ENCODE data around the gene BOC. TPM values are rescaled to one million over a fixed set of nuclear protein-coding genes. Genes with fewer than 3 reads are reported as not detected.

BOC gene
- total RNA-seq, 6 experiments from 2014 or later = 7.0 to 15.1 (median 13.2) TPM

GRCh38 chr3:113227146-113227545 is 15.8 kb downstream of the BOC start:
- Mint-ChIP-seq H3K4me1 (ENCODE audit: low read depth) (peaks cover 24% of the 10 kb centered on the region), H3K4me3 (no peak overlapping the region), H3K27me3 (ENCODE audit: insufficient read depth) (no peaks in the 10 kb centered on the region; the same call in 1 of the 2 replicates), H3K9me3 (no peaks in the 10 kb centered on the region), H3K36me3 (ENCODE audit: low read depth) (peaks cover 5% of the 10 kb centered on the region), H3K27ac (no peak overlapping the region)
- TF ChIP-seq, protein P1, sequence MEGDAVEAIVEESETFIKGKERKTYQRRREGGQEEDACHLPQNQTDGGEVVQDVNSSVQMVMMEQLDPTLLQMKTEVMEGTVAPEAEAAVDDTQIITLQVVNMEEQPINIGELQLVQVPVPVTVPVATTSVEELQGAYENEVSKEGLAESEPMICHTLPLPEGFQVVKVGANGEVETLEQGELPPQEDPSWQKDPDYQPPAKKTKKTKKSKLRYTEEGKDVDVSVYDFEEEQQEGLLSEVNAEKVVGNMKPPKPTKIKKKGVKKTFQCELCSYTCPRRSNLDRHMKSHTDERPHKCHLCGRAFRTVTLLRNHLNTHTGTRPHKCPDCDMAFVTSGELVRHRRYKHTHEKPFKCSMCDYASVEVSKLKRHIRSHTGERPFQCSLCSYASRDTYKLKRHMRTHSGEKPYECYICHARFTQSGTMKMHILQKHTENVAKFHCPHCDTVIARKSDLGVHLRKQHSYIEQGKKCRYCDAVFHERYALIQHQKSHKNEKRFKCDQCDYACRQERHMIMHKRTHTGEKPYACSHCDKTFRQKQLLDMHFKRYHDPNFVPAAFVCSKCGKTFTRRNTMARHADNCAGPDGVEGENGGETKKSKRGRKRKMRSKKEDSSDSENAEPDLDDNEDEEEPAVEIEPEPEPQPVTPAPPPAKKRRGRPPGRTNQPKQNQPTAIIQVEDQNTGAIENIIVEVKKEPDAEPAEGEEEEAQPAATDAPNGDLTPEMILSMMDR (IDR thresholded peaks at IDR 0.05) = no peak
- no peak for DNase-seq

GRCh38 chr3:113228498-113229286 is 17.3 kb downstream of the BOC start:
- DNase-seq = no peak
- TF ChIP-seq, protein P1 (IDR thresholded peaks at IDR 0.05) = no peak
- no peaks in the 10 kb centered on the region for H3K9me3 Mint-ChIP-seq
- no peak overlapping the region for H3K4me3 Mint-ChIP-seq
- peaks cover 36% of the 10 kb centered on the region for H3K4me1 Mint-ChIP-seq (ENCODE audit: low read depth)
- peaks cover 5% of the 10 kb centered on the region for H3K36me3 Mint-ChIP-seq (ENCODE audit: low read depth)
- H3K27me3 Mint-ChIP-seq (ENCODE audit: insufficient read depth) = no peaks in the 10 kb centered on the region; the same call in 1 of the 2 replicates
- H3K27ac Mint-ChIP-seq = no peak overlapping the region

DNA sequence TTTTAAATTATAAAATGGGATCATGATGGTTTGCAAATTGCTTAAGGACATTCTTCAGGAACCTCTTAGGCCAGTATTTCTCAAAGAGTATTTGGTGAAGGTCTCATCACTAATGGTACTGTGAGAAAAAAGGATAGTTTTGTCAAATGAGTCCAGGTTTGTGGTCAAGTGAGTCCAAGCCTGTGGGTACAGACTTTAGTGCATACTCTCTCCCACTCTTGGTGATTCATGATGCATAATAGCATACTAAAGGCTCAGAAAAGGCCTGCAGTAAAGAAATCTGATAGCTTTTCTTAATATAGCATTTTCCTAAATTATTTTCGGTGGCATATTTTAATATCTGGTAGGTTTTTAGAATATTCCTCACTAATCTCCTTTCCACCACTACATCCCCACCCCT is 20.0 kb downstream of the BOC start:
- Mint-ChIP-seq H3K9me3 (no peaks in the 10 kb centered on the region), H3K4me3 (peak overlapping the region; percentile 43), H3K27ac (peak overlapping the region; percentile 95)

DNA sequence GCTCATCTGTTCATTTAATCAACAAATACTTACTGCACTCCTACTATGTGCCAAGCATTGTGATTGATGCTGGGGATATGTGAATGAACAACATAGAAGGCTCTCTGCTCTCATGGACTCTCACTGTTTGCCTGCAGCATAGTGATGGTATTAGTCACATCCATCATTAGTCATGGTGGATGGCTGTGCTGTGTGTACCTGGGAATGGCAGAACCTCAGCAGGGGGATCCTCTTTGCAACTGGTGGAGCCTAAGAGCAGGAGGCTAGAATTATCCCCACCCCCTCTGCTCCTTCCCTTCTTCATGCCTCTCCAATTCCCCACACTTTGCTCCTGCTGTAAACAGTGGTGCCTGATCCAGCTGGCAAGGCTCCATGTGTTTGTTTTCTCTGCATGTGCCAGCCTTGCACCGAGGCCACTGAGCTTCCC is 20.5 kb downstream of the BOC start:
- Mint-ChIP-seq H3K4me1 (ENCODE audit: low read depth) (peaks cover 54% of the 10 kb centered on the region), H3K27me3 (ENCODE audit: insufficient read depth) (no peaks in the 10 kb centered on the region; the same call in 1 of the 2 replicates), H3K36me3 (ENCODE audit: low read depth) (peaks cover 5% of the 10 kb centered on the region), H3K27ac (peak overlapping the region; percentile 95), H3K9me3 (no peaks in the 10 kb centered on the region), H3K4me3 (peak overlapping the region; percentile 43)
- peak; percentile 84 for DNase-seq
- TF ChIP-seq, protein P1 (IDR thresholded peaks at IDR 0.05) = no peak

More for the DNA sequence above, 20.0 kb downstream of the BOC start:
- no peaks in the 10 kb centered on the region; the same call in 1 of the 2 replicates for H3K27me3 Mint-ChIP-seq (ENCODE audit: insufficient read depth)
- peak; percentile 77 for DNase-seq
- peaks cover 54% of the 10 kb centered on the region for H3K4me1 Mint-ChIP-seq (ENCODE audit: low read depth)
- TF ChIP-seq, protein P1 (IDR thresholded peaks at IDR 0.05) = no peak
- H3K36me3 Mint-ChIP-seq (ENCODE audit: low read depth) = peaks cover 5% of the 10 kb centered on the region

DNA sequence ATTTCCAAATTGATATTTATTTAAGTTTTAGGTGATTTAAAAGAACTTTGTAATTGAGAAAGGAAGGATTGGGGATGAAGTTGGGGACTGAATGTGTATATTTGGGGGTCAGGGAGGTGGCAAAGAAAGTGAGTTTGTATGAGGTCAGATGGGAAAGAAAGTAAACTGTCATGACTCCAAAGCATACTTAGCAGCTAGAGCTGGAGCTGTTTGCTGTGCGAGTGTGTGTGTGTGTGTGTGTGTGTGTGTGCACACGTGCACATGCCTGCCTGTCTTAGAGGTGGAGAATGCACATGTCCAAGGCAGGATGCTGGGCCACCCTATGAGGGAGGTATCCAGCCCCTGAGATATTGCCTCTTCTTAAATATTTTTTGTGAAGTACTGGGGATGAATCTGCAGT is 21.0 kb downstream of the BOC start:
- H3K27ac Mint-ChIP-seq = peak overlapping the region; percentile 95
- TF ChIP-seq, protein P1 (IDR thresholded peaks at IDR 0.05) = no peak
- H3K4me3 Mint-ChIP-seq = peak overlapping the region; percentile 43; the same call in 1 of the 2 replicates
- no peaks in the 10 kb centered on the region for H3K9me3 Mint-ChIP-seq
- DNase-seq = no peak
- no peaks in the 10 kb centered on the region; the same call in 1 of the 2 replicates for H3K27me3 Mint-ChIP-seq (ENCODE audit: insufficient read depth)
- peaks cover 54% of the 10 kb centered on the region for H3K4me1 Mint-ChIP-seq (ENCODE audit: low read depth)
- peaks cover 5% of the 10 kb centered on the region for H3K36me3 Mint-ChIP-seq (ENCODE audit: low read depth)
